GM12891 (cell line): ENCODE results near the gene EDN1.

Experiments used
- PAX5 ChIP-seq: IDR thresholded peaks from 2 replicates; pipeline ENCODE4 v1.6.1; 2011; ENCODE audit warnings: low read length, moderate library complexity, mild to moderate bottlenecking; ENCODE audit not compliant: insufficient read depth, severe bottlenecking
- POLR2A ChIP-seq: IDR thresholded peaks from 2 replicates; pipeline ENCODE4 v1.6.1; 2011; ENCODE audit warnings: low read depth, low read length, control low read depth
- POLR2AphosphoS5 ChIP-seq: IDR thresholded peaks from 2 replicates; pipeline ENCODE4 v1.6.1; 2011; ENCODE audit warnings: low read depth, low read length, control low read depth

- no peak for TF ChIP-seq POLR2A
- no peak for TF ChIP-seq POLR2AphosphoS5
- TF ChIP-seq PAX5, result no peak
Measured at GRCh38 chr6:12280902-12281301, 9.3 kb upstream of the EDN1 start.
